ENCODE measurements around the gene AKAP9. TPM values are rescaled to one million over a fixed set of nuclear protein-coding genes. Genes with fewer than 3 reads are reported as not detected.

AKAP9 gene
- total RNA-seq, 1 donor from 2014 or later, result 37.6 TPM

GRCh38 chr7:92042056-92042737 lies 101.5 kb downstream of the AKAP9 start:
- Mint-ChIP-seq H3K9me3 (ENCODE audit: unreplicated experiment) (no peaks in the 10 kb centered on the region), H3K4me1 (ENCODE audit: unreplicated experiment) (no peaks in the 10 kb centered on the region), H3K36me3 (ENCODE audit: low read depth, unreplicated experiment) (peaks cover 4% of the 10 kb centered on the region), H3K4me3 (ENCODE audit: unreplicated experiment) (no peak overlapping the region), H3K27ac (ENCODE audit: unreplicated experiment) (no peak overlapping the region), H3K27me3 (ENCODE audit: unreplicated experiment) (peaks cover 2% of the 10 kb centered on the region)
- TF ChIP-seq, protein P1, sequence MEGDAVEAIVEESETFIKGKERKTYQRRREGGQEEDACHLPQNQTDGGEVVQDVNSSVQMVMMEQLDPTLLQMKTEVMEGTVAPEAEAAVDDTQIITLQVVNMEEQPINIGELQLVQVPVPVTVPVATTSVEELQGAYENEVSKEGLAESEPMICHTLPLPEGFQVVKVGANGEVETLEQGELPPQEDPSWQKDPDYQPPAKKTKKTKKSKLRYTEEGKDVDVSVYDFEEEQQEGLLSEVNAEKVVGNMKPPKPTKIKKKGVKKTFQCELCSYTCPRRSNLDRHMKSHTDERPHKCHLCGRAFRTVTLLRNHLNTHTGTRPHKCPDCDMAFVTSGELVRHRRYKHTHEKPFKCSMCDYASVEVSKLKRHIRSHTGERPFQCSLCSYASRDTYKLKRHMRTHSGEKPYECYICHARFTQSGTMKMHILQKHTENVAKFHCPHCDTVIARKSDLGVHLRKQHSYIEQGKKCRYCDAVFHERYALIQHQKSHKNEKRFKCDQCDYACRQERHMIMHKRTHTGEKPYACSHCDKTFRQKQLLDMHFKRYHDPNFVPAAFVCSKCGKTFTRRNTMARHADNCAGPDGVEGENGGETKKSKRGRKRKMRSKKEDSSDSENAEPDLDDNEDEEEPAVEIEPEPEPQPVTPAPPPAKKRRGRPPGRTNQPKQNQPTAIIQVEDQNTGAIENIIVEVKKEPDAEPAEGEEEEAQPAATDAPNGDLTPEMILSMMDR (IDR thresholded peaks at IDR 0.05; ENCODE audit: unreplicated experiment), result no peak
- DNase-seq (ENCODE audit: low spot score), result no peak

DNA sequence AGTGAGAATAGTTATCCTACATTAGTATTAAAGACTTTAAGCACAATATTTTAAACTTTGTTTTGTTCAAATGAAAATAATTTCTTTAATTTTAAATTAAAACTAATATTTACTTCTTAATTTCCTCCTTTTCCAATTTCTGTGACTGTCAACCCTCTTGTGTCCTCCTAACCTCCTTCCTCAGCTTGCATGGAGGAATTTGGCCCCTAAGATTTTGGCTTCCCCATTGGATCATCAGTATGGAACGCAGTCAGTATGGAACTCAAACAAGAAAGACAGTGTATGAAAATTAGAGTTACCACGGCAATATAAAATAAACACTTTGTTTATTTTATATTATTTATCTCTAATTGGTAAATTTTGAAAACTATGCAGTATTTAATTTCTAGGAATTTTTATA lies 102.4 kb downstream of the AKAP9 start:
- TF ChIP-seq, protein P1 (IDR thresholded peaks at IDR 0.05; ENCODE audit: unreplicated experiment), result no peak
- Mint-ChIP-seq H3K4me1 (ENCODE audit: unreplicated experiment) (no peaks in the 10 kb centered on the region), H3K27me3 (ENCODE audit: unreplicated experiment) (peaks cover 2% of the 10 kb centered on the region), H3K27ac (ENCODE audit: unreplicated experiment) (no peak overlapping the region), H3K36me3 (ENCODE audit: low read depth, unreplicated experiment) (peaks cover 4% of the 10 kb centered on the region), H3K4me3 (ENCODE audit: unreplicated experiment) (no peak overlapping the region), H3K9me3 (ENCODE audit: unreplicated experiment) (no peaks in the 10 kb centered on the region)
- no peak for DNase-seq (ENCODE audit: low spot score)

GRCh38 chr7:92043637-92044036 lies 103.0 kb downstream of the AKAP9 start:
- H3K36me3 Mint-ChIP-seq (ENCODE audit: low read depth, unreplicated experiment), result peaks cover 4% of the 10 kb centered on the region
- no peak for DNase-seq (ENCODE audit: low spot score)
- H3K9me3 Mint-ChIP-seq (ENCODE audit: unreplicated experiment), result no peaks in the 10 kb centered on the region
- no peak overlapping the region for H3K4me3 Mint-ChIP-seq (ENCODE audit: unreplicated experiment)
- TF ChIP-seq, protein P1 (IDR thresholded peaks at IDR 0.05; ENCODE audit: unreplicated experiment), result no peak
- no peak overlapping the region for H3K27ac Mint-ChIP-seq (ENCODE audit: unreplicated experiment)
- peaks cover 2% of the 10 kb centered on the region for H3K27me3 Mint-ChIP-seq (ENCODE audit: unreplicated experiment)
- no peaks in the 10 kb centered on the region for H3K4me1 Mint-ChIP-seq (ENCODE audit: unreplicated experiment)

DNA sequence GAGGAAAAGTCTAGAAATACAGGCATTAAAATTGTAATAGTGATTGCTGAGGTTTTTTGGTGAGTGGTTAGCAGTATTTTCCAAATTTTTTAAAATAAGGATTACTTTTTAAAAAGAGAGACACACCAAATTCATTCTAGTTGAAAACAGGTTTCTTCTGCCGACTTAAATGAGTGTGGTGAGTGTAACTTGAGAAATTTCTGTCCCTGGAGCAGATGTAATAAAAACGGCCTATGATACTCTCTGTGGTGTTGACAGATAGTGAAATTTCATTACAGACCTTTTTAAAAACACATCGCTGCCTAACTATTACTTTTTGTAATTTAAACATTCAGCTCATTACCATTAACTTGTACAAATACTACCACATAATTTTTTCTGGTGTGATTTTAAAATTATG lies 103.5 kb downstream of the AKAP9 start:
- Mint-ChIP-seq H3K4me3 (ENCODE audit: unreplicated experiment) (no peak overlapping the region), H3K27me3 (ENCODE audit: unreplicated experiment) (peaks cover 2% of the 10 kb centered on the region), H3K4me1 (ENCODE audit: unreplicated experiment) (no peaks in the 10 kb centered on the region), H3K9me3 (ENCODE audit: unreplicated experiment) (no peaks in the 10 kb centered on the region), H3K27ac (ENCODE audit: unreplicated experiment) (no peak overlapping the region), H3K36me3 (ENCODE audit: low read depth, unreplicated experiment) (peaks cover 4% of the 10 kb centered on the region)
- no peak for DNase-seq (ENCODE audit: low spot score)
- TF ChIP-seq, protein P1 (IDR thresholded peaks at IDR 0.05; ENCODE audit: unreplicated experiment), result no peak

GRCh38 chr7:92044940-92045339 lies 104.3 kb downstream of the AKAP9 start:
- Mint-ChIP-seq H3K36me3 (ENCODE audit: low read depth, unreplicated experiment) (peaks cover 4% of the 10 kb centered on the region), H3K9me3 (ENCODE audit: unreplicated experiment) (no peaks in the 10 kb centered on the region), H3K27me3 (ENCODE audit: unreplicated experiment) (peaks cover 2% of the 10 kb centered on the region), H3K4me1 (ENCODE audit: unreplicated experiment) (no peaks in the 10 kb centered on the region), H3K4me3 (ENCODE audit: unreplicated experiment) (no peak overlapping the region), H3K27ac (ENCODE audit: unreplicated experiment) (no peak overlapping the region)
- TF ChIP-seq, protein P1 (IDR thresholded peaks at IDR 0.05; ENCODE audit: unreplicated experiment), result no peak
- no peak for DNase-seq (ENCODE audit: low spot score)

All from endothelial cell (in vitro differentiated cells).